ENCODE results near the gene AJM1. TPM values are rescaled to one million over a fixed set of nuclear protein-coding genes. Genes with fewer than 3 reads are reported as not detected.
A peak's percentile ranks its signal among the peaks of the same experiment; 100 is the strongest.

Gene AJM1
- total RNA-seq, 1 experiment from 2014 or later, result 5.3 TPM

GRCh38 chr9:136857581-136858412 is 15.5 kb downstream of the AJM1 start:
- ChIA-PET POLR2A (ENCODE audit: unreplicated experiment) (no interaction called here), CTCF (no interaction called here)
- BruUV-seq (replicated peaks), result no TSS peak
- peak; percentile 12 to 21 for DNase-seq
- Histone ChIP-seq H3K27me3 (ENCODE audit: insufficient read depth, low read depth) (no peaks in the 10 kb centered on the region), H3K79me2 (ENCODE audit: low read depth) (no peaks in the 10 kb centered on the region), H3K4me3 (no peak overlapping the region), H3F3A (ENCODE audit: insufficient read depth, low read depth) (peaks cover 9% of the 10 kb centered on the region; the same call in 1 of the 2 replicates), H3K4me1 (replicated peaks; ENCODE audit: insufficient read depth) (no peaks in the 10 kb centered on the region), H4K20me1 (ENCODE audit: insufficient read depth) (peaks cover 19% of the 10 kb centered on the region; the same call in 1 of the 2 replicates), H3K9me3 (ENCODE audit: insufficient read depth, low read depth) (no peaks in the 10 kb centered on the region), H2AFZ (no peak overlapping the region), H3K4me2 (no peak overlapping the region), H3K9me2 (ENCODE audit: insufficient read depth) (no peaks in the 10 kb centered on the region), H3K27ac (no peak overlapping the region), H3K36me3 (ENCODE audit: low read depth) (0 out of 2 replicates have a peak, but pooled peaks cover 8% of the 10 kb centered on the region)
- intact Hi-C loops (cut with micrococcal nuclease; ENCODE audit: unreplicated experiment), result no loop called here
- TF ChIP-seq EZH2 (IDR thresholded peaks at IDR 0.05; ENCODE audit: low read depth), result no peak
- no peak for TF ChIP-seq CTCF (conservative IDR thresholded peaks at IDR 0.05)

- Histone ChIP-seq H3K79me2 (ENCODE audit: low read depth) (no peaks in the 10 kb centered on the region; the same call in 1 of the 2 replicates), H3K4me2 (no peak overlapping the region), H3K4me1 (replicated peaks; ENCODE audit: insufficient read depth) (no peaks in the 10 kb centered on the region), H3K4me3 (no peak overlapping the region), H2AFZ (no peak overlapping the region), H3K27me3 (ENCODE audit: insufficient read depth, low read depth) (no peaks in the 10 kb centered on the region), H3K9me3 (ENCODE audit: insufficient read depth, low read depth) (no peaks in the 10 kb centered on the region), H3K27ac (no peak overlapping the region), H3K36me3 (ENCODE audit: low read depth) (0 out of 2 replicates have a peak, but pooled peaks cover 8% of the 10 kb centered on the region), H3F3A (ENCODE audit: insufficient read depth, low read depth) (peaks cover 9% of the 10 kb centered on the region; the same call in 1 of the 2 replicates), H3K9me2 (ENCODE audit: insufficient read depth) (no peaks in the 10 kb centered on the region), H4K20me1 (ENCODE audit: insufficient read depth) (peaks cover 18% of the 10 kb centered on the region)
- CTCF ChIA-PET, result no interaction called here
- no TSS peak for BruUV-seq (replicated peaks)
- DNase-seq, result no peak
- TF ChIP-seq EZH2 (IDR thresholded peaks at IDR 0.05; ENCODE audit: low read depth) (no peak), CTCF (conservative IDR thresholded peaks at IDR 0.05) (no peak)
- intact Hi-C loops (cut with micrococcal nuclease; ENCODE audit: unreplicated experiment), result no loop called here
- POLR2A ChIA-PET (ENCODE audit: unreplicated experiment), result no interaction called here
Measured at GRCh38 chr9:136858452-136858843, 16.2 kb downstream of the AJM1 start.

GRCh38 chr9:136858844-136859757 is 16.8 kb downstream of the AJM1 start:
- H3K9me2 ChIP-seq (ENCODE audit: insufficient read depth), result no peaks in the 10 kb centered on the region
- H3F3A ChIP-seq (ENCODE audit: insufficient read depth, low read depth), result peaks cover 9% of the 10 kb centered on the region; the same call in 1 of the 2 replicates
- peaks cover 6% of the 10 kb centered on the region for H3K79me2 ChIP-seq (ENCODE audit: low read depth)
- BruUV-seq (replicated peaks), result no TSS peak
- no peak overlapping the region for H2AFZ ChIP-seq
- H4K20me1 ChIP-seq (ENCODE audit: insufficient read depth), result peaks cover 22% of the 10 kb centered on the region
- no peaks in the 10 kb centered on the region for H3K4me1 ChIP-seq (replicated peaks; ENCODE audit: insufficient read depth)
- POLR2A ChIA-PET (ENCODE audit: unreplicated experiment), result interaction anchor here (1.1 kb wide), 1 partner anchor 42 kb away, joined by 5 read pairs; no protein-coding TSS in a partner anchor
- no peaks in the 10 kb centered on the region for H3K27me3 ChIP-seq (ENCODE audit: insufficient read depth, low read depth)
- TF ChIP-seq CTCF (conservative IDR thresholded peaks at IDR 0.05) (no peak), EZH2 (IDR thresholded peaks at IDR 0.05; ENCODE audit: low read depth) (no peak)
- peak; percentile 28 to 78 for DNase-seq
- no peak overlapping the region for H3K4me2 ChIP-seq
- intact Hi-C loops (cut with micrococcal nuclease; ENCODE audit: unreplicated experiment), result no loop called here
- no peak overlapping the region for H3K4me3 ChIP-seq
- CTCF ChIA-PET, result interaction anchor here (0.6 kb wide), 1 partner anchor 13 kb away, joined by 12 read pairs; no protein-coding TSS in a partner anchor
- H3K9me3 ChIP-seq (ENCODE audit: insufficient read depth, low read depth), result no peaks in the 10 kb centered on the region
- 0 out of 2 replicates have a peak, but pooled peaks cover 8% of the 10 kb centered on the region for H3K36me3 ChIP-seq (ENCODE audit: low read depth)
- H3K27ac ChIP-seq, result no peak overlapping the region

Data from PC-9 (cell line).